HepG2 (cell line): Measurements from ENCODE around the gene R3HCC1L. TPM values are rescaled to one million over a fixed set of nuclear protein-coding genes. Genes with fewer than 3 reads are reported as not detected.

ENCODE experiments used
- ATAC-seq: fragments of 200-7000 bp; cut with Tn5 transposase; 3 replicates; pipeline ENCODE4 v1.9.1; 2020; ENCODE audit warnings: mild to moderate bottlenecking, moderate library complexity
- BruUV-seq: library from RNA; stranded (reverse); fragments of 400-500 nt; replicated peaks from 2 replicates; lab custom pipeline; 2021; lab: Mats Ljungman, UMichigan
- CTCF ChIA-PET: fragments of 300-600 bp; formaldehyde crosslinking; extraction: SDS; loops from one replicate; lab custom pipeline; 2021; ENCODE audit warnings: low total read pairs, inconsistent platforms, low intra/inter-chr PET ratio; lab: Yijun Ruan, JAX
- POLR2A ChIA-PET: fragments of 350-600 bp; sonication (Branson Sonifier 250); formaldehyde crosslinking; loops from one replicate; lab custom pipeline; 2020; ENCODE audit warnings: antibody characterized with exemption, inconsistent platforms; lab: Yijun Ruan, JAX
- DNase-seq: peaks from one replicate; pipeline ENCODE4 v3.0.0-alpha.2; 2015; ENCODE audit warnings: low spot score
- FAIRE-seq: peaks from 3 replicates; lab custom pipeline; 2011; peaks lifted over from hg19 to GRCh38; lab: Jason Lieb, UNC
- H2AFZ ChIP-seq: one replicate; pipeline ENCODE4 v1.6.1; 2011; ENCODE audit warnings: low read length, inconsistent platforms
- H3K27ac ChIP-seq: fragments of 300-600 bp; 3 replicates; pipeline ENCODE4 v1.8.0; 2011; ENCODE audit warnings: mixed run types, mild to moderate bottlenecking, mixed read lengths, low read length, inconsistent platforms; ENCODE audit not compliant: insufficient read depth; ENCODE audit errors: extremely low read length
- H3K27me3 ChIP-seq, 2 experiments: fragments of 200-600 bp in 1 of 2; 2 replicates in 1 of 2; 3 replicates in 1 of 2; pipeline versions ENCODE4 v1.6.0 to v1.8.0; 2011; ENCODE audit warnings: low read length in 2 of 2, mild to moderate bottlenecking in 2 of 2, moderate library complexity in 2 of 2, inconsistent platforms in 1 of 2; ENCODE audit not compliant: insufficient read depth in 2 of 2, control insufficient read depth in 1 of 2
- H3K36me3 ChIP-seq, 2 experiments: fragments of 200-600 bp in 1 of 2; replicated peaks in 1 of 2; 2 replicates in 1 of 2; 3 replicates in 1 of 2; pipeline versions ENCODE4 v1.5.1 to v1.8.0; 2011; ENCODE audit warnings: low read length in 2 of 2, inconsistent platforms in 1 of 2; ENCODE audit not compliant: insufficient read depth in 2 of 2, control insufficient read depth in 1 of 2
- H3K4me1 ChIP-seq: 2 replicates; pipeline ENCODE4 v1.5.1; 2012; ENCODE audit warnings: low read length, inconsistent platforms; ENCODE audit not compliant: insufficient read depth
- H3K4me2 ChIP-seq: 2 replicates; pipeline ENCODE4 v1.6.0; 2011; ENCODE audit warnings: low read depth, low read length, inconsistent platforms
- H3K4me3 ChIP-seq, 3 experiments: fragments of 200-600 bp in 1 of 3; sonication (generic), shearing (Covaris generic) in 1 of 3; replicated peaks in 1 of 3; 2 replicates each; pipeline ENCODE4 v1.5.1; 2011 to 2016; ENCODE audit warnings: low read length in 3 of 3, inconsistent platforms in 2 of 3, low read depth in 2 of 3, mild to moderate bottlenecking in 2 of 3, control low read depth in 1 of 3, mixed read lengths in 1 of 3; ENCODE audit not compliant: insufficient read depth in 1 of 3
- H3K79me2 ChIP-seq: one replicate; pipeline ENCODE4 v1.6.1; 2011; ENCODE audit warnings: low read length, inconsistent platforms; ENCODE audit not compliant: insufficient read depth
- H3K9ac ChIP-seq: 2 replicates; pipeline ENCODE4 v1.6.0; 2011; ENCODE audit warnings: mild to moderate bottlenecking, low read depth, low read length, inconsistent platforms; ENCODE audit not compliant: insufficient read depth
- H3K9me3 ChIP-seq: 2 replicates; pipeline ENCODE4 v1.5.1; 2012; ENCODE audit warnings: mild to moderate bottlenecking, low read length
- H4K20me1 ChIP-seq: 2 replicates; pipeline ENCODE4 v1.6.0; 2011; ENCODE audit warnings: inconsistent platforms, mild to moderate bottlenecking, low read length, moderate library complexity; ENCODE audit not compliant: insufficient read depth
- ATF7 ChIP-seq, 2 experiments: fragments of 450-650 bp in 1 of 2; sonication (generic) in 1 of 2; formaldehyde crosslinking in 1 of 2; IDR thresholded peaks; 2 replicates each; pipeline versions ENCODE4 v1.4.0 to v1.6.1; 2016 to 2020; ENCODE audit warnings: antibody characterized with exemption in 1 of 2, mild to moderate bottlenecking in 1 of 2, missing genetic modification reagents in 1 of 2
- FOXJ3 ChIP-seq: sonication (generic); formaldehyde crosslinking; IDR thresholded peaks from 2 replicates; pipeline ENCODE4 v1.4.0; 2020; ENCODE audit warnings: missing genetic modification reagents, mild to moderate bottlenecking, borderline replicate concordance
- FOXP4 ChIP-seq: sonication (generic); formaldehyde crosslinking; IDR thresholded peaks from 2 replicates; pipeline ENCODE4 v1.4.0; 2020; ENCODE audit warnings: missing genetic modification reagents
- GATAD2A ChIP-seq: IDR thresholded peaks from 2 replicates; pipeline ENCODE4 v1.6.1; 2016
- HNF4G ChIP-seq, 2 experiments: sonication (generic) in 1 of 2; formaldehyde crosslinking in 1 of 2; IDR thresholded peaks; 2 replicates each; pipeline versions ENCODE4 v1.4.0 to v1.6.1; 2011 to 2020; ENCODE audit warnings: borderline replicate concordance in 2 of 2, low read depth in 2 of 2, mild to moderate bottlenecking in 2 of 2, low read length in 1 of 2, missing genetic modification reagents in 1 of 2, moderate library complexity in 1 of 2
- RARA ChIP-seq: IDR thresholded peaks from 2 replicates; pipeline ENCODE4 v1.6.1; 2016; ENCODE audit warnings: missing genetic modification reagents, missing compliant biosample characterization
- UBTF ChIP-seq: sonication (generic); formaldehyde crosslinking; IDR thresholded peaks from 2 replicates; pipeline ENCODE4 v1.4.0; 2020; ENCODE audit warnings: mild to moderate bottlenecking, missing genetic modification reagents
- ZNF510 ChIP-seq: sonication (generic); formaldehyde crosslinking; IDR thresholded peaks from 2 replicates; pipeline ENCODE4 v1.4.0; 2020; ENCODE audit warnings: low read depth, mild to moderate bottlenecking, missing genetic modification reagents
- ZNF550 ChIP-seq: sonication (generic); formaldehyde crosslinking; IDR thresholded peaks from 2 replicates; pipeline ENCODE4 v1.4.0; 2020; ENCODE audit warnings: mild to moderate bottlenecking, missing genetic modification reagents, borderline replicate concordance
- WGBS: methylation state at CpG from one replicate; pipeline ENCODE4 v1.1.6; 2017; ENCODE audit warnings: low lambda C conversion rate; 5-methylcytosine and 5-hydroxymethylcytosine counted together
- in situ Hi-C: cut with HindIII; loops from 2 replicates; pipeline ENCODE4 v1.10.0; 2017; ENCODE audit warnings: low pct_unique_long_range_greater_than_20kb; ENCODE audit not compliant: extremely low pct_ligation_motif_present
- intact Hi-C: fragments of 100-400 bp; cut with micrococcal nuclease; formaldehyde crosslinking; loops from one replicate; pipeline ENCODE4 v1.10.0; 2022; ENCODE audit not compliant: unreplicated experiment
- polyA plus RNA-seq, 8 experiments: library from polyadenylated mRNA; depleted of rRNA in 3 of 8; stranded (reverse) in 7 of 8; unstranded in 1 of 8; fragments of >200 nt; fragmentation: Illumina TruSeq in 4 of 8; extraction: Trizol in 4 of 8; gene quantifications; 2 replicates each; pipeline versions ENCODE4 v1.2.1 to v1.2.3, GENCODE V29; 2011 to 2016; ENCODE audit warnings: low read depth in 4 of 8, missing spikeins in 1 of 8, mixed read lengths in 1 of 8; ENCODE audit not compliant: insufficient read depth in 1 of 8
- total RNA-seq, 5 experiments: library from RNA; depleted of rRNA; stranded (reverse); fragments of >200 nt; fragmentation: Illumina TruSeq; extraction: Trizol; gene quantifications; 2 replicates each; pipeline ENCODE4 v1.2.3, GENCODE V29; 2016; ENCODE audit warnings: low read depth in 1 of 5
- TF ChIP-seq, protein P1 (sequence below): IDR thresholded peaks from 2 replicates; pipeline ENCODE4 v1.4.0; 2020; ENCODE audit warnings: mild to moderate bottlenecking, missing genetic modification reagents
- TF ChIP-seq, protein P2 (sequence below): sonication (generic); formaldehyde crosslinking; IDR thresholded peaks from 2 replicates; pipeline ENCODE4 v1.5.0; 2020; ENCODE audit warnings: missing genetic modification reagents

R3HCC1L gene
- total and polyA plus RNA-seq, 2 of the 13 experiments (the other 11 are each of a cell fraction or from before 2014, with no cell fraction given) = 6.5 to 12.2 TPM

DNA sequence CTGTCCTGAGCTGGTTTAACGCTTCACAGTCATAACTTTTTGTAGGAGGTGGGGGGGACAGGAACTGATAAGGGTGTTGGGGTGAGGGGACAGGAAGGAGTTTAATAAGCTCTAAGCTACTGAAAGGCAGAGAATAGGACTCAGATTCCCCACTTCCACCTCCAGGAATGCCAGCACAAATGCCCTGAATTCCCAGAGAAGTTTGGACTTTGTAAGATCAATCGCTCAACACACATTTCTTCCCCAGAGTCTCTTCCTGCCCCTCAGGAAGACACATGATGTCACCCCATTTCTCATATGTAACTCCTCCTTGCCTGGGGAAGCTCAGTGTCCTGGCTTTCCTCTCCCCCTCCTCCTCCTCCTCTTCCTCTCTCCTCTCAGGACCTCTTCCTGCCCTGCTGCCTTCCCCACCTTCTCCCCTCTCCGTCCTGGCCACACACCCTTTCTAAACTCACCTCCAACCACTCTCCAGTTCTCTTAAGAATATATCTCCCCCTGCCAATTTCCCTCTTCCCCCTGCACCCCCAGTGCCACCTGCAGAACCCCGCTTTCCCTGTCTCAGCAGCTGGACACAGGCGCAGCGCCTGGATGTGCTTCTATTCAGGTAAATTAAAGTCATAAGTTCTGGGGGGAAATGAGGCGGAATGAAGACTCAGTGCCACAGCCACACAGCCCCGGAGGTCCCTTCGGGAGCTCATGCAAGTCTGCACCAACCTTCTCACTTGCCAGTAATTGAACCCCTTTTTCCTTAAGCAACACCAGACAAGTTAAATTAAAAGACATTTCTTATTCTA, 138.8 kb downstream of the R3HCC1L start:
- WGBS = 65% methylated on average over 9 of the region's 9 CpGs
- ATAC-seq (peak; percentile 12), DNase-seq (peak; percentile 66), FAIRE-seq (no peak)
- in situ Hi-C loops (no loop called here), intact Hi-C loops (no loop called here)
- H3K9ac ChIP-seq = no peak overlapping the region
- H3K4me1 ChIP-seq = peaks cover 65% of the 10 kb centered on the region
- ChIA-PET CTCF (no interaction called here), POLR2A (interaction anchor here (1.2 kb wide), 1 partner anchor 139 kb away, joined by 4 read pairs; the partner anchor contains the start of gene R3HCC1L)
- H2AFZ ChIP-seq = no peak overlapping the region
- peak overlapping the region; percentile 28 for H3K4me2 ChIP-seq
- no TSS peak for BruUV-seq
- no peak overlapping the region; a peak in 1 of 6 replicates for H3K4me3 ChIP-seq
- H3K27ac ChIP-seq = no peak overlapping the region
- no peaks in the 10 kb centered on the region for H3K79me2 ChIP-seq
- H3K27me3 ChIP-seq = no peaks in the 10 kb centered on the region; a peak in 1 of 5 replicates
- no peaks in the 10 kb centered on the region for H3K36me3 ChIP-seq
- no peaks in the 10 kb centered on the region for H3K9me3 ChIP-seq
- no peaks in the 10 kb centered on the region for H4K20me1 ChIP-seq
- TF ChIP-seq HNF4G (IDR thresholded peaks at IDR 0.05; ENCODE audit: borderline replicate concordance, low read depth, low read length) = peak; percentile 42; the same call in 1 of the 2 replicates
- 0 out of 2 replicates have a peak, but pooled peaks have one; percentile 28 for TF ChIP-seq HNF4G (CRISPR knock-in tag; IDR thresholded peaks at IDR 0.05; ENCODE audit: borderline replicate concordance, low read depth)
- 0 out of 2 replicates have a peak, but pooled peaks have one; percentile 32 for TF ChIP-seq RARA
- TF ChIP-seq FOXJ3 (CRISPR knock-in tag) = no peak
- peak; percentile 46; the same call in 1 of the 2 replicates for TF ChIP-seq ATF7 (IDR thresholded peaks at IDR 0.05)
- no peak for TF ChIP-seq ATF7 (CRISPR knock-in tag; IDR thresholded peaks at IDR 0.05)
- TF ChIP-seq, protein P1, sequence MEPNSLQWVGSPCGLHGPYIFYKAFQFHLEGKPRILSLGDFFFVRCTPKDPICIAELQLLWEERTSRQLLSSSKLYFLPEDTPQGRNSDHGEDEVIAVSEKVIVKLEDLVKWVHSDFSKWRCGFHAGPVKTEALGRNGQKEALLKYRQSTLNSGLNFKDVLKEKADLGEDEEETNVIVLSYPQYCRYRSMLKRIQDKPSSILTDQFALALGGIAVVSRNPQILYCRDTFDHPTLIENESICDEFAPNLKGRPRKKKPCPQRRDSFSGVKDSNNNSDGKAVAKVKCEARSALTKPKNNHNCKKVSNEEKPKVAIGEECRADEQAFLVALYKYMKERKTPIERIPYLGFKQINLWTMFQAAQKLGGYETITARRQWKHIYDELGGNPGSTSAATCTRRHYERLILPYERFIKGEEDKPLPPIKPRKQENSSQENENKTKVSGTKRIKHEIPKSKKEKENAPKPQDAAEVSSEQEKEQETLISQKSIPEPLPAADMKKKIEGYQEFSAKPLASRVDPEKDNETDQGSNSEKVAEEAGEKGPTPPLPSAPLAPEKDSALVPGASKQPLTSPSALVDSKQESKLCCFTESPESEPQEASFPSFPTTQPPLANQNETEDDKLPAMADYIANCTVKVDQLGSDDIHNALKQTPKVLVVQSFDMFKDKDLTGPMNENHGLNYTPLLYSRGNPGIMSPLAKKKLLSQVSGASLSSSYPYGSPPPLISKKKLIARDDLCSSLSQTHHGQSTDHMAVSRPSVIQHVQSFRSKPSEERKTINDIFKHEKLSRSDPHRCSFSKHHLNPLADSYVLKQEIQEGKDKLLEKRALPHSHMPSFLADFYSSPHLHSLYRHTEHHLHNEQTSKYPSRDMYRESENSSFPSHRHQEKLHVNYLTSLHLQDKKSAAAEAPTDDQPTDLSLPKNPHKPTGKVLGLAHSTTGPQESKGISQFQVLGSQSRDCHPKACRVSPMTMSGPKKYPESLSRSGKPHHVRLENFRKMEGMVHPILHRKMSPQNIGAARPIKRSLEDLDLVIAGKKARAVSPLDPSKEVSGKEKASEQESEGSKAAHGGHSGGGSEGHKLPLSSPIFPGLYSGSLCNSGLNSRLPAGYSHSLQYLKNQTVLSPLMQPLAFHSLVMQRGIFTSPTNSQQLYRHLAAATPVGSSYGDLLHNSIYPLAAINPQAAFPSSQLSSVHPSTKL (CRISPR knock-in tag) = peak; percentile 41; the same call in 1 of the 2 replicates
- TF ChIP-seq, protein P2, sequence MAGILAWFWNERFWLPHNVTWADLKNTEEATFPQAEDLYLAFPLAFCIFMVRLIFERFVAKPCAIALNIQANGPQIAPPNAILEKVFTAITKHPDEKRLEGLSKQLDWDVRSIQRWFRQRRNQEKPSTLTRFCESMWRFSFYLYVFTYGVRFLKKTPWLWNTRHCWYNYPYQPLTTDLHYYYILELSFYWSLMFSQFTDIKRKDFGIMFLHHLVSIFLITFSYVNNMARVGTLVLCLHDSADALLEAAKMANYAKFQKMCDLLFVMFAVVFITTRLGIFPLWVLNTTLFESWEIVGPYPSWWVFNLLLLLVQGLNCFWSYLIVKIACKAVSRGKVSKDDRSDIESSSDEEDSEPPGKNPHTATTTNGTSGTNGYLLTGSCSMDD (CRISPR knock-in tag) = no peak
- TF ChIP-seq GATAD2A = peak; percentile 46; the same call in 1 of the 2 replicates
- 0 out of 2 replicates have a peak, but pooled peaks have one; percentile 17 for TF ChIP-seq UBTF (CRISPR knock-in tag)
- TF ChIP-seq ZNF510 (CRISPR knock-in tag) = no peak
- no peak for TF ChIP-seq ZNF550 (CRISPR knock-in tag)
- TF ChIP-seq FOXP4 (CRISPR knock-in tag) = no peak
